OCI-LY3 (cell line): ENCODE results near the gene AP2A2.

Experiments used
- H2AFZ ChIP-seq: fragments of 200-600, 300-600 bp; shearing (Covaris generic); 2 replicates; pipeline ENCODE4 v1.6.0; 2014; ENCODE audit warnings: antibody characterized with exemption, low read depth, low read length
- H3K27ac ChIP-seq: fragments of 200-600, 300-600 bp; sonication (generic); 2 replicates; pipeline ENCODE4 v1.5.1; 2014; ENCODE audit warnings: mild to moderate bottlenecking, low read length, moderate library complexity, mixed read lengths
- H3K27me3 ChIP-seq: fragments of 200-600, 300-600 bp; sonication (generic); 2 replicates; pipeline ENCODE4 v1.6.1; 2014; ENCODE audit warnings: low read depth, low read length, mixed read lengths
- H3K36me3 ChIP-seq: fragments of 200-600, 300-600 bp; sonication (generic); replicated peaks from 2 replicates; pipeline ENCODE3; 2014; ENCODE audit warnings: low read depth, low read length, mixed read lengths
- H3K4me1 ChIP-seq: fragments of 300-600, 200-600 bp; sonication (generic); 2 replicates; pipeline ENCODE4 v1.6.1; 2014; ENCODE audit warnings: low read length, mixed read lengths
- H3K4me2 ChIP-seq: fragments of 200-600, 300-600 bp; sonication (generic); 2 replicates; pipeline ENCODE4 v1.6.1; 2014; ENCODE audit warnings: low read length, mixed read lengths
- H3K4me3 ChIP-seq: fragments of 300-600, 200-600 bp; sonication (generic); 2 replicates; pipeline ENCODE4 v1.5.1; 2014; ENCODE audit warnings: antibody characterized with exemption, mild to moderate bottlenecking, low read length, moderate library complexity
- H3K79me2 ChIP-seq: fragments of 300-600, 200-600 bp; shearing (Covaris generic); 2 replicates; pipeline ENCODE4 v1.6.1; 2014; ENCODE audit warnings: mild to moderate bottlenecking, low read length, mixed read lengths
- H3K9ac ChIP-seq: fragments of 300-600, 200-600 bp; shearing (Covaris generic); 2 replicates; pipeline ENCODE4 v1.6.0; 2014; ENCODE audit warnings: mild to moderate bottlenecking, low read length, moderate library complexity
- H3K9me3 ChIP-seq: fragments of 200-600, 300-600 bp; shearing (Covaris generic); 2 replicates; pipeline ENCODE4 v1.6.1; 2014; ENCODE audit warnings: low read length, mixed read lengths; ENCODE audit not compliant: insufficient read depth
- H4K20me1 ChIP-seq: fragments of 200-600, 300-600 bp; sonication (generic); 2 replicates; pipeline ENCODE4 v1.6.1; 2016; ENCODE audit warnings: low read length, mixed read lengths; ENCODE audit not compliant: insufficient read depth
- CTCF ChIP-seq: fragments of 200-600, 300-600 bp; sonication (generic); IDR thresholded peaks from 2 replicates; pipeline ENCODE4 v1.5.1; 2014; ENCODE audit warnings: antibody characterized with exemption, low read length, low read depth
- EZH2phosphoT487 ChIP-seq: fragments of 200-600 bp; shearing (Covaris generic); IDR thresholded peaks from 2 replicates; pipeline ENCODE4 v1.6.1; 2018; ENCODE audit warnings: antibody characterized with exemption, mixed run types, low read depth

The AP2A2 gene

DNA sequence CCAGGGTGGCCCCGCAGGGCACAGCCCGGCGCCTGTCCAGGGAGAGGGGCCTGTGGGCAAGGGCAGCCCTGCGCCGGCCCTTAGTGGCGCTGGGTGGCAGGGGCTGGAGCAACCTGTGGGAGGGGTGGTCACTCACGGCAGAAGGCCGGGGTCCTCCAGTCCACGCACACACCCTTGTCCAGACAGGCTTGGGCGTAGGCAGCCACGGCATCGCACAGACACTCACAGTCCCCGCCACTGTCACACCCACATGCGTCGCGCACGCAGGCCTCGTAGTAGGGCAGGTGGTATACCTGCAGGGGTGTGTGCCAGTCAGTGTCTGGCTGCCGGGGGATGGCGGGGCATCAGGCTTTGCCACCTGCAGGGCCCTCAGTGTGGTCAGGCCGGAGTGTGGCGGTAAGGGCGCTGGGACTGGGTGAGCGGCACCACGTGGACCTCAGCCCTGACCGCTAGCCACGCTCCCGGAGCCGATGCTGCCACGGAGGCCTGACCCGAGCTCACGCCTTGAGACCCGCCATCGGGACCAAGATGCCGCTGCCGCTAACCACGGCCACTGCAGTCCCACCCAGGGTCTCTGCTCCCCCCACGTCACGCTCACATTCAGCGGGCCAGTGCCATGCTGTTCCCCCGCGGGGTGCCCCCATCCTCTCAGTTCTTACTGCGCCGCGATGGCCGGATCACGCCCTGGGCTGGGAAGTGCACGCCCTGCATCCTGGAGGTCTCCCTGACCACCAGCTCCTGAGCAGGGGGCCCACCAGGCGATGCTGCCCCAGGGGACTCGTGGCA, 98.3 kb downstream of the AP2A2 start:
- H3K4me1 ChIP-seq = no peaks in the 10 kb centered on the region
- no peak overlapping the region for H3K4me3 ChIP-seq
- H4K20me1 ChIP-seq = no peaks in the 10 kb centered on the region; the same call in 1 of the 2 replicates
- no peak overlapping the region for H3K27ac ChIP-seq
- H3K27me3 ChIP-seq = no peaks in the 10 kb centered on the region
- no peak for TF ChIP-seq EZH2phosphoT487
- no peaks in the 10 kb centered on the region for H3K36me3 ChIP-seq
- H3K9me3 ChIP-seq = no peaks in the 10 kb centered on the region
- no peak overlapping the region for H3K4me2 ChIP-seq
- no peaks in the 10 kb centered on the region for H3K79me2 ChIP-seq
- H3K9ac ChIP-seq = no peak overlapping the region
- H2AFZ ChIP-seq = no peak overlapping the region

DNA sequence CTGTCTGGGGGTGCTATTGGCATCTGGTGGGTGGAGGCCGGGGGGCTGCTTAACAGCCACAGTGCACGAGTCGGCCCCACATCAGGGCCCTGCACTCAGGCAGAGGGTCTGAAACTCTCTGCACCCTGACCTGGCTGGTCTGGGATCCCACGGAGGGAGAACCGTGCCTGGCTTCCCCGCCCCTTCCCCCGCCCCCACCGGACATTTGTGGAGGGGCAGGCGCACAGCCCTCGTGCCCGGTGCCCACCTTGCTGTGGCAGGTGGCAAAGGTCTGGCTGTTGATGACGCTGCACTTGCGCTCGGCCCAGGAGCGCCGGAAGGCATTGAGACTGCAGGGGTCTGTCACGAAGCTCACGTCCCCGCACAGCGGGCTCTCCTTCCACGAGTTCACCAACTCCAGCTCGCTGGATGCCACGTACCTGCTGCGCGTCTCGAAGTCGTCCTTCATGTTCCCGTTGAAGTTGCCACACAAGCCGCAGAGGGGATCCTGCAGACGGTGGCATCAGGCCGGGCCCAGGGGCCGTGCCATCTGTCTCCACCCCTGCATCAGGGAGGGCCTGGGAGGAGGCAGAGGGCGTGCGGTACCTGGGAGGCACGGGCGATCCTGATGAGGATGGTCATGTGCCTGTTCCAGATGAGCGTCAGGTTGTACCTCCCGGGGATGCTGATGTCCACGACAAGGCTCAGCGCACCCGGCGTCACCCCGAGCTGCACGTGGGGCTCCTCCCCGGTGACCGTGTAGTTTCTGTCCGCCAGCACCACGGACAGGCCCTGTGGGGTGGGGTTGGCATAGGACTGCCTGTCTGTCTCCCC, 99.1 kb downstream of the AP2A2 start:
- Histone ChIP-seq H3K4me1 (no peaks in the 10 kb centered on the region), H3K4me2 (no peak overlapping the region), H3K9ac (no peak overlapping the region), H3K4me3 (no peak overlapping the region), H3K79me2 (no peaks in the 10 kb centered on the region), H3K36me3 (no peaks in the 10 kb centered on the region), H3K9me3 (no peaks in the 10 kb centered on the region), H3K27me3 (no peaks in the 10 kb centered on the region), H4K20me1 (no peaks in the 10 kb centered on the region; the same call in 1 of the 2 replicates), H2AFZ (no peak overlapping the region), H3K27ac (no peak overlapping the region)
- TF ChIP-seq EZH2phosphoT487 = no peak
- TF ChIP-seq CTCF = no peak

GRCh38 chr11:1025410-1026162, 99.9 kb downstream of the AP2A2 start:
- no peaks in the 10 kb centered on the region for H3K4me1 ChIP-seq
- no peak for TF ChIP-seq CTCF
- TF ChIP-seq EZH2phosphoT487 = no peak
- H3K9me3 ChIP-seq = no peaks in the 10 kb centered on the region
- H3K4me2 ChIP-seq = no peak overlapping the region
- no peaks in the 10 kb centered on the region; the same call in 1 of the 2 replicates for H4K20me1 ChIP-seq
- no peaks in the 10 kb centered on the region for H3K79me2 ChIP-seq
- H3K27me3 ChIP-seq = no peaks in the 10 kb centered on the region
- H3K4me3 ChIP-seq = no peak overlapping the region
- no peak overlapping the region for H3K27ac ChIP-seq
- H2AFZ ChIP-seq = no peak overlapping the region
- no peaks in the 10 kb centered on the region for H3K36me3 ChIP-seq
- H3K9ac ChIP-seq = no peak overlapping the region

GRCh38 chr11:1026163-1026450, 100.4 kb downstream of the AP2A2 start:
- Histone ChIP-seq H3K9ac (no peak overlapping the region), H3K36me3 (no peaks in the 10 kb centered on the region), H3K79me2 (no peaks in the 10 kb centered on the region), H3K4me1 (no peaks in the 10 kb centered on the region), H2AFZ (no peak overlapping the region), H3K27ac (no peak overlapping the region), H3K9me3 (no peaks in the 10 kb centered on the region), H4K20me1 (no peaks in the 10 kb centered on the region; the same call in 1 of the 2 replicates), H3K4me2 (no peak overlapping the region), H3K4me3 (no peak overlapping the region), H3K27me3 (no peaks in the 10 kb centered on the region)
- TF ChIP-seq CTCF (no peak), EZH2phosphoT487 (no peak)
